WERI-Rb-1 (cell line): ENCODE measurements around the gene GHITM.

Experiments
- DNase-seq: peaks from one replicate; pipeline ENCODE4 v3.0.0-alpha.2; 2020
- H3K27ac ChIP-seq: fragments of 250-450 bp; sonication (Bioruptor Pico); 2 replicates; pipeline ENCODE4 v1.5.1; 2020; ENCODE audit warnings: mild to moderate bottlenecking, moderate library complexity
- H3K27me3 ChIP-seq: fragments of 250-450 bp; sonication (Bioruptor Pico); 2 replicates; pipeline ENCODE4 v1.5.1; 2021; ENCODE audit warnings: mild to moderate bottlenecking, low read depth, moderate library complexity; ENCODE audit not compliant: insufficient read depth, severe bottlenecking
- H3K36me3 ChIP-seq: fragments of 250-450 bp; sonication (Bioruptor Pico); 2 replicates; pipeline ENCODE4 v1.5.1; 2020; ENCODE audit warnings: mild to moderate bottlenecking, moderate library complexity
- H3K4me3 ChIP-seq: 2 replicates; pipeline ENCODE4 v1.5.1; 2011; ENCODE audit warnings: low read depth, mild to moderate bottlenecking, control low read depth, low read length
- H3K9me3 ChIP-seq: fragments of 250-450 bp; sonication (Bioruptor Pico); 2 replicates; pipeline ENCODE4 v1.5.1; 2021; ENCODE audit warnings: mild to moderate bottlenecking, moderate library complexity; ENCODE audit not compliant: severe bottlenecking
- TF ChIP-seq, protein P1 (sequence below): IDR thresholded peaks from 2 replicates; pipeline ENCODE4 v1.5.1; 2011; ENCODE audit warnings: low read depth, mild to moderate bottlenecking, control low read depth, inconsistent platforms, low read length

GHITM gene, protein sequence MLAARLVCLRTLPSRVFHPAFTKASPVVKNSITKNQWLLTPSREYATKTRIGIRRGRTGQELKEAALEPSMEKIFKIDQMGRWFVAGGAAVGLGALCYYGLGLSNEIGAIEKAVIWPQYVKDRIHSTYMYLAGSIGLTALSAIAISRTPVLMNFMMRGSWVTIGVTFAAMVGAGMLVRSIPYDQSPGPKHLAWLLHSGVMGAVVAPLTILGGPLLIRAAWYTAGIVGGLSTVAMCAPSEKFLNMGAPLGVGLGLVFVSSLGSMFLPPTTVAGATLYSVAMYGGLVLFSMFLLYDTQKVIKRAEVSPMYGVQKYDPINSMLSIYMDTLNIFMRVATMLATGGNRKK

GRCh38 chr10:84139126-84140035 lies at the start of gene GHITM:
TSS of gene GHITM (plus strand) at chr10:84139509. CDS start at chr10:84141501, 1,992 bp downstream.
- TF ChIP-seq, protein P1, sequence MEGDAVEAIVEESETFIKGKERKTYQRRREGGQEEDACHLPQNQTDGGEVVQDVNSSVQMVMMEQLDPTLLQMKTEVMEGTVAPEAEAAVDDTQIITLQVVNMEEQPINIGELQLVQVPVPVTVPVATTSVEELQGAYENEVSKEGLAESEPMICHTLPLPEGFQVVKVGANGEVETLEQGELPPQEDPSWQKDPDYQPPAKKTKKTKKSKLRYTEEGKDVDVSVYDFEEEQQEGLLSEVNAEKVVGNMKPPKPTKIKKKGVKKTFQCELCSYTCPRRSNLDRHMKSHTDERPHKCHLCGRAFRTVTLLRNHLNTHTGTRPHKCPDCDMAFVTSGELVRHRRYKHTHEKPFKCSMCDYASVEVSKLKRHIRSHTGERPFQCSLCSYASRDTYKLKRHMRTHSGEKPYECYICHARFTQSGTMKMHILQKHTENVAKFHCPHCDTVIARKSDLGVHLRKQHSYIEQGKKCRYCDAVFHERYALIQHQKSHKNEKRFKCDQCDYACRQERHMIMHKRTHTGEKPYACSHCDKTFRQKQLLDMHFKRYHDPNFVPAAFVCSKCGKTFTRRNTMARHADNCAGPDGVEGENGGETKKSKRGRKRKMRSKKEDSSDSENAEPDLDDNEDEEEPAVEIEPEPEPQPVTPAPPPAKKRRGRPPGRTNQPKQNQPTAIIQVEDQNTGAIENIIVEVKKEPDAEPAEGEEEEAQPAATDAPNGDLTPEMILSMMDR = peak; percentile 41

DNA sequence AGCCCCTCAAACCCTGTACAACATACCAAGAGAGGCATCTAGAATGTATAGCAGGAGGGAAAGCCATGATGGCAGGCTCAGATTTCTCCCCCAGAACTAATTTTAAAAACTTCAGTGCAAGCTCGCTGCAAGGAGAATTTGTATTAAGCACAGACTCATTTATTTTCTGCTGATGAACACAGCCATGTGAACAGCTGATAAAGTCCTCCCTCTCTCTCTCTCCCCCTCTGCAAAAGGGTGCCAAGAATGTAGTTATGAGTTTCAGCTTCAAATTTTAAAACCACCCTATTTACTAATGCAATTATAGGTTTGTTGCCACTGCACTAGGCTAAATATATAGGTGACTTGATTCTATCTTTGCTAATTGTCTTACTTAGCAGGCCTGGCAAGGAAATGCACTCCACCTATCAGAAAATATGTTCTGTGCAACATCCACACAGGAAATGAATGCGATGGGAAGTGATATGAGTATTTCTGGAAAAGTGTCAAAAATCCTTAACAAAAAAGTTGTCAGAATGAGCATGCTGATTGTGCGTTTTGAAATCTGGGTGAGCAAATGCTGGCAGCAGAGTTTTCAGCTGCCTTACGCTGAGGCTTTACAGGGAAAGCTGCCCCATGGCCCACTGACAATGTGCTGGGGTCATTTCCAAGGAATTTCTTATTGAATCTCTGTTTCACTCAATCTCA lies 43.4 kb upstream of the GHITM start:
- no peak for DNase-seq
- H3K9me3 ChIP-seq = no peaks in the 10 kb centered on the region
- H3K36me3 ChIP-seq = no peaks in the 10 kb centered on the region
- H3K4me3 ChIP-seq = no peak overlapping the region
- H3K27ac ChIP-seq = no peak overlapping the region
- no peaks in the 10 kb centered on the region for H3K27me3 ChIP-seq
- TF ChIP-seq, protein P1 = no peak

More at GRCh38 chr10:84139126-84140035, at the start of gene GHITM:
- Histone ChIP-seq H3K9me3 (no peaks in the 10 kb centered on the region), H3K27me3 (no peaks in the 10 kb centered on the region), H3K27ac (peak within 1 kb of the TSS; percentile 78), H3K36me3 (peaks cover 31% of the 10 kb centered on the region), H3K4me3 (peak within 1 kb of the TSS; percentile 73)
- DNase-seq = peak; percentile 99

- Histone ChIP-seq H3K9me3 (no peaks in the 10 kb centered on the region), H3K27ac (no peak overlapping the region), H3K27me3 (no peaks in the 10 kb centered on the region), H3K4me3 (no peak overlapping the region), H3K36me3 (no peaks in the 10 kb centered on the region)
- TF ChIP-seq, protein P1 = peak; percentile 45; the same call in 1 of the 2 replicates
- DNase-seq = no peak
Measured at GRCh38 chr10:84097787-84098353, 41.4 kb upstream of the GHITM start.

DNA sequence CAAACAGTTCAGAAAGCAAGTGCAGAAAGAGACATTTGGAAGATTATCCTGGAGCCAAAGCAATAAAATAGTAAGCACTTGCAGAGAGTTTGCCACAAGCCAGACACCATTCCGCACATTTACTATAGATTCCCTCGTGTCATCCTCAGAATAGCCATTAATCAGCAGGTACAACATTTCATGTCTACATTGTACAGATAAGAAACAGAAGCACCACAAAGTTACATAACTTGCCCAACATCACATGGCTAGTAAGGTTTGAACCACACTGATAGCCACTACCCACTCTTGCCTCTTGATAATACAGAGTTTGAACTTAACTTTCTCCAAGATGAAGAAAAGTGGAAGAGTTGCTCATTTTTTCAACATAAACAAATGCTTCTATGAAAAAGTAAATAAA lies 40.6 kb upstream of the GHITM start:
- Histone ChIP-seq H3K4me3 (no peak overlapping the region), H3K27ac (no peak overlapping the region), H3K36me3 (no peaks in the 10 kb centered on the region), H3K27me3 (no peaks in the 10 kb centered on the region), H3K9me3 (no peaks in the 10 kb centered on the region)
- no peak for DNase-seq
- TF ChIP-seq, protein P1 = no peak

GRCh38 chr10:84101042-84101441 lies 38.3 kb upstream of the GHITM start:
- TF ChIP-seq, protein P1 = no peak

More at GRCh38 chr10:84101042-84101441, 38.3 kb upstream of the GHITM start:
- Histone ChIP-seq H3K9me3 (no peaks in the 10 kb centered on the region), H3K27ac (no peak overlapping the region), H3K36me3 (no peaks in the 10 kb centered on the region), H3K27me3 (no peaks in the 10 kb centered on the region), H3K4me3 (no peak overlapping the region)
- no peak for DNase-seq
